ENCODE results near the gene NACC2.

DNA sequence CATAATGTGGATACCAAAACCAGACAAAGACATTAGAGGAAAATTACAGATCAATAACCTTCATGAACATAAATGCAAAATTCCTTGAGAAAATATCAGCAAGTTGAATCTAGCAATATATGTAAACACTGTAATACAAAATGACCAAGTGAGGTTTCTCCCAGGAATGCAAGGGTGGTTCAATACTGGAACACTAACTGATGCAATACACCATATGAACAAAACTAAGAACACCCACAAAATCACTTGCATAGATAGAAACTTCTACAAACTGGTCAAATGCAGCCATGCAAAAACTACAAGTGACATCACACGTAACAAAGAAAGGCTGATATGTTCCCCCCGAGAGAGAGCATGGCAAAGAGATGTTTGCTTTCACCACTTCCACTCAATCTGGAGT, 55.6 kb downstream of the NACC2 start:
- TF ChIP-seq, protein P1, sequence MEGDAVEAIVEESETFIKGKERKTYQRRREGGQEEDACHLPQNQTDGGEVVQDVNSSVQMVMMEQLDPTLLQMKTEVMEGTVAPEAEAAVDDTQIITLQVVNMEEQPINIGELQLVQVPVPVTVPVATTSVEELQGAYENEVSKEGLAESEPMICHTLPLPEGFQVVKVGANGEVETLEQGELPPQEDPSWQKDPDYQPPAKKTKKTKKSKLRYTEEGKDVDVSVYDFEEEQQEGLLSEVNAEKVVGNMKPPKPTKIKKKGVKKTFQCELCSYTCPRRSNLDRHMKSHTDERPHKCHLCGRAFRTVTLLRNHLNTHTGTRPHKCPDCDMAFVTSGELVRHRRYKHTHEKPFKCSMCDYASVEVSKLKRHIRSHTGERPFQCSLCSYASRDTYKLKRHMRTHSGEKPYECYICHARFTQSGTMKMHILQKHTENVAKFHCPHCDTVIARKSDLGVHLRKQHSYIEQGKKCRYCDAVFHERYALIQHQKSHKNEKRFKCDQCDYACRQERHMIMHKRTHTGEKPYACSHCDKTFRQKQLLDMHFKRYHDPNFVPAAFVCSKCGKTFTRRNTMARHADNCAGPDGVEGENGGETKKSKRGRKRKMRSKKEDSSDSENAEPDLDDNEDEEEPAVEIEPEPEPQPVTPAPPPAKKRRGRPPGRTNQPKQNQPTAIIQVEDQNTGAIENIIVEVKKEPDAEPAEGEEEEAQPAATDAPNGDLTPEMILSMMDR (IDR thresholded peaks at IDR 0.05): no peak
- no peak for TF ChIP-seq POLR2A (IDR thresholded peaks at IDR 0.05)
